Keratinocyte (primary cell): ENCODE measurements around the gene PTPRN2. TPM values are rescaled to one million over a fixed set of nuclear protein-coding genes. Genes with fewer than 3 reads are reported as not detected.

ENCODE experiments used
- DNase-seq: peaks from one replicate; pipeline ENCODE4 v3.0.0-alpha.2; 2011; ENCODE audit warnings: low read depth, missing footprints, low spot score
- FAIRE-seq: peaks from 2 replicates; lab custom pipeline; 2011; peaks lifted over from hg19 to GRCh38; lab: Jason Lieb, UNC
- H2AFZ ChIP-seq: 2 replicates; pipeline ENCODE4 v1.6.0; 2012; ENCODE audit warnings: low read length, control low read depth, inconsistent platforms; ENCODE audit not compliant: control insufficient read depth
- H3K27ac ChIP-seq: 2 replicates; pipeline ENCODE4 v1.5.1; 2011; ENCODE audit warnings: low read length; ENCODE audit not compliant: control insufficient read depth, insufficient read depth
- H3K27me3 ChIP-seq: 3 replicates; pipeline ENCODE4 v1.6.0; 2011; ENCODE audit warnings: low read length; ENCODE audit not compliant: control insufficient read depth, insufficient read depth; ENCODE audit errors: extremely low read depth
- H3K36me3 ChIP-seq, 2 experiments: 2 replicates in 1 of 2; 3 replicates in 1 of 2; pipeline ENCODE4 v1.5.1; 2011; ENCODE audit warnings: low read length in 2 of 2, mild to moderate bottlenecking in 1 of 2; ENCODE audit not compliant: control insufficient read depth in 2 of 2, insufficient read depth in 2 of 2; ENCODE audit errors: extremely low read depth in 1 of 2
- H3K4me1 ChIP-seq: 3 replicates; pipeline ENCODE4 v1.5.1; 2011; ENCODE audit warnings: low read length; ENCODE audit not compliant: control insufficient read depth, insufficient read depth; ENCODE audit errors: extremely low read depth
- H3K4me2 ChIP-seq: 3 replicates; pipeline ENCODE4 v1.6.0; 2011; ENCODE audit warnings: low read depth, low read length; ENCODE audit not compliant: control insufficient read depth, insufficient read depth; ENCODE audit errors: extremely low read depth
- H3K4me3 ChIP-seq, 3 experiments: fragments of 200-600 bp in 1 of 3; sonication (generic) in 1 of 3; 2 replicates in 2 of 3; 3 replicates in 1 of 3; pipeline ENCODE4 v1.5.1; 2011 to 2016; ENCODE audit warnings: low read length in 3 of 3, mild to moderate bottlenecking in 3 of 3, control low read depth in 2 of 3, inconsistent platforms in 1 of 3, low read depth in 1 of 3, mixed read lengths in 1 of 3, mixed run types in 1 of 3, moderate library complexity in 1 of 3; ENCODE audit not compliant: control insufficient read depth in 2 of 3, insufficient read depth in 2 of 3; ENCODE audit errors: extremely low read depth in 1 of 3
- H3K79me2 ChIP-seq: 2 replicates; pipeline ENCODE4 v1.6.0; 2012; ENCODE audit warnings: low read length; ENCODE audit not compliant: control insufficient read depth, insufficient read depth
- H3K9ac ChIP-seq: 3 replicates; pipeline ENCODE4 v1.6.0; 2011; ENCODE audit warnings: low read length; ENCODE audit not compliant: control insufficient read depth, insufficient read depth; ENCODE audit errors: extremely low read depth
- H3K9me1 ChIP-seq: 3 replicates; pipeline ENCODE4 v1.6.0; 2011; ENCODE audit warnings: low read length; ENCODE audit not compliant: control insufficient read depth, insufficient read depth; ENCODE audit errors: extremely low read depth
- H3K9me3 ChIP-seq: 2 replicates; pipeline ENCODE4 v1.5.1; 2012; ENCODE audit warnings: low read depth, low read length; ENCODE audit not compliant: control insufficient read depth
- H4K20me1 ChIP-seq: 3 replicates; pipeline ENCODE4 v1.6.0; 2011; ENCODE audit warnings: low read length; ENCODE audit not compliant: control insufficient read depth, insufficient read depth; ENCODE audit errors: extremely low read depth
- CTCF ChIP-seq, 3 experiments: IDR thresholded peaks in 1 of 3; conservative IDR thresholded peaks in 1 of 3; optimal IDR thresholded peaks in 1 of 3; 2 replicates in 2 of 3; 3 replicates in 1 of 3; pipeline versions ENCODE3 to v1.5.1; 2011; ENCODE audit warnings: low read length in 3 of 3, mild to moderate bottlenecking in 3 of 3, moderate library complexity in 2 of 3, control low read depth in 1 of 3, inconsistent platforms in 1 of 3; ENCODE audit not compliant: insufficient read depth in 2 of 3; ENCODE audit errors: extremely low read depth in 1 of 3
- EZH2 ChIP-seq: IDR thresholded peaks from one replicate; pipeline ENCODE4 v1.6.1; 2012; ENCODE audit warnings: inconsistent platforms, mild to moderate bottlenecking, low read length, moderate library complexity
- dilution Hi-C: fragments of 300-500 bp; cut with MboI; formaldehyde crosslinking; loops from one replicate; pipeline ENCODE4 v1.7.0; 2020; ENCODE audit warnings: low sequenced_read_pairs; ENCODE audit not compliant: extremely low pct_ligation_motif_present
- polyA plus RNA-seq, 5 experiments: library from polyadenylated mRNA; depleted of rRNA in 3 of 5; stranded (reverse) in 3 of 5; stranded (forward) in 1 of 5; unstranded in 1 of 5; fragments of >200 nt; gene quantifications; 1 replicate in 1 of 5; 2 replicates in 3 of 5; 3 replicates in 1 of 5; pipeline versions ENCODE4 v1.2.1 to v1.2.3, GENCODE V29; 2011 to 2012; ENCODE audit warnings: missing spikeins in 2 of 5, low read depth in 1 of 5, low replicate concordance in 1 of 5

Gene PTPRN2
- polyA plus RNA-seq, 1 donor (not counting 4 experiments of a cell fraction or from before 2014, with no cell fraction given), result not detected

DNA sequence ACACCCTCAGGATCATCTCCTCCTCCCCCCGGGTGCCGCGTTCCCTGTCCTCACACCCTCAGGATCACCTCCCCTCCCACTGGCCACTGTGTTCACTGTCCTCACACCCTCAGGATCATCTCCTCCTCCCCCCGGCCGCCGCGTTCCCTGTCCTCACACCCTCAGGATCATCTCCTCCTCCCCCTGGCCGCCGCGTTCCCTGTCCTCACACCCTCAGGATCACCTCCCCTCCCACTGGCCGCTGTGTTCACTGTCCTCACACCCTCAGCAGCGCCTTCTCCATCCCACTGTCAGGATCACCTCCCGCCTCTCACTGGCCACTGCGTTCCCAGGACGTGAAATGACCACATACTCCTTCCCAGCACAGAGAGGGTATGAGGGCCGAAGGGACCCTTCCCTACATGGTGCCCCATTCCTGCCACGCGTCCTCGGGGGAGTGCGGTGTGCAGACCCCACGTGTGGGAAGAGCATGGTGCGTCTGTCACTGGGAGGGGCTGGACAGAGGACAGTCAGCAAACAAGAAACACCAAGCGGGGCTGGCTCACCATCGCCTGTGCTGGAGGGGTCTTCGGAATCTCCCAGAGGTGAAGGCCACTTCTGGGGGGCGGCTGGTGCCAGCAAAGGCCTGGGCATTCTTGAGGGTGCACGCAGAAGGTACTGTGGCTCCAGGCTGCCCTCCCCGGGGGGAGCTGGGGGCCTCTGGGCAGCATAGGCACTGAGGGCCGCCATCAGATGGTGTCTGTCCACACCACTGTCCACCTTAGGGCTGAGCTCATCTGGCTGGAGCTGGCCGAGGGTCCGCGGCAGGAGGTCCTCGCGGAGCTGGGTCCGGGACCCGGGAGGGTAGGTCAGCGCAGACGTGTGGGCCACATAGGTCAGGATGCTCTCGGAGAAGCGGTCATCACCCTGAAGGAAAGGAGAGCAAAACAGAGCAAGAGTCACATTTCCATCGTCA is 421.0 kb downstream of the PTPRN2 start:
- dilution Hi-C loops, result no loop called here
- no peaks in the 10 kb centered on the region for H3K36me3 ChIP-seq
- no peak for FAIRE-seq
- H3K79me2 ChIP-seq, result no peaks in the 10 kb centered on the region
- no peak for TF ChIP-seq EZH2
- no peak for TF ChIP-seq CTCF (optimal IDR thresholded peaks at IDR 0.05 in 1 of 3, IDR thresholded peaks at IDR 0.05 in 1 of 3, conservative IDR thresholded peaks at IDR 0.05 in 1 of 3; ENCODE audit: extremely low read depth in 1 of 3, insufficient read depth in 2 of 3, low read length in 3 of 3)
- no peaks in the 10 kb centered on the region for H3K9me1 ChIP-seq
- no peaks in the 10 kb centered on the region for H3K4me1 ChIP-seq
- no peak overlapping the region for H3K27ac ChIP-seq
- no peaks in the 10 kb centered on the region for H3K27me3 ChIP-seq
- no peak overlapping the region for H2AFZ ChIP-seq
- no peak overlapping the region for H3K4me3 ChIP-seq
- H3K9me3 ChIP-seq, result peaks cover 24% of the 10 kb centered on the region
- no peak overlapping the region for H3K9ac ChIP-seq
- no peaks in the 10 kb centered on the region for H4K20me1 ChIP-seq
- no peak for DNase-seq
- H3K4me2 ChIP-seq, result no peak overlapping the region

- no peak overlapping the region for H2AFZ ChIP-seq
- no peaks in the 10 kb centered on the region for H3K36me3 ChIP-seq
- no peaks in the 10 kb centered on the region for H3K27me3 ChIP-seq
- dilution Hi-C loops, result no loop called here
- H4K20me1 ChIP-seq, result no peaks in the 10 kb centered on the region
- no peaks in the 10 kb centered on the region for H3K9me1 ChIP-seq
- H3K9ac ChIP-seq, result no peak overlapping the region
- H3K79me2 ChIP-seq, result no peaks in the 10 kb centered on the region
- no peak overlapping the region for H3K27ac ChIP-seq
- no peak overlapping the region for H3K4me3 ChIP-seq
- peaks cover 24% of the 10 kb centered on the region for H3K9me3 ChIP-seq
- no peaks in the 10 kb centered on the region for H3K4me1 ChIP-seq
- FAIRE-seq (no peak), DNase-seq (no peak)
- H3K4me2 ChIP-seq, result no peak overlapping the region
- no peak for TF ChIP-seq EZH2
- no peak for TF ChIP-seq CTCF (optimal IDR thresholded peaks at IDR 0.05 in 1 of 3, IDR thresholded peaks at IDR 0.05 in 1 of 3, conservative IDR thresholded peaks at IDR 0.05 in 1 of 3; ENCODE audit: extremely low read depth in 1 of 3, insufficient read depth in 2 of 3, low read length in 3 of 3)
Measured at GRCh38 chr7:158165711-158166110, 421.9 kb downstream of the PTPRN2 start.
